ENCODE results near the gene KCNJ8. TPM values are rescaled to one million over a fixed set of nuclear protein-coding genes. Genes with fewer than 3 reads are reported as not detected.

KCNJ8 gene
- total and polyA plus RNA-seq, 7 donors = 0.60 to 20.3 (median 17.5) TPM; not detected in 1

DNA sequence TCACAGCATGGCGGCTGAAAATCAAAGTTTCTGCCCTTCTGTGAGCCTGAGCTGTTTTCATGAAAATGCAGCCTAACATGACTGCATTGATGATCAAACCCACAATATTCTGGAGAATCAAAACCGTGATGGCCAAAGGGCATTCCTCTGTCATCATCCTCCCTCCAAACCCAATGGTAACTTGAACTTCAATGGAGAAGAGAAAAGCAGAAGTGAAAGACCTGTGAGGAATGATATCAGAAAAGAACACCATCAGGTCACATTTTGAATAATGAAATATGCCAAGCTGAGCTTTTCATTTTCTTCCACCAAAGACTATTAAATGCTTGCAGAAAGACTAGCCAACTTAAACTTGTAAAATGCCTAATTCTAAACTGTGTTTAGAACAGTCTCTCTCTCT lies 8.1 kb downstream of the KCNJ8 start:
- Histone ChIP-seq H3K36me3 (peaks cover 0 to 27% (median 0%) of the 10 kb centered on the region in 4 donors), H3K4me3 (no peak overlapping the region), H3K27ac (no peak overlapping the region), H3K4me1 (peaks cover 0 to 8% (median under 1%) of the 10 kb centered on the region in 4 donors), H3K9me3 (no peaks in the 10 kb centered on the region), H3K27me3 (no peaks in the 10 kb centered on the region)
- intact Hi-C loops (cut with DNase I) = no loop called here
- DNase-seq = no peak
- TF ChIP-seq POLR2AphosphoS5 (IDR thresholded peaks at IDR 0.05) (no peak), EP300 (IDR thresholded peaks at IDR 0.05) (no peak), POLR2A (IDR thresholded peaks at IDR 0.05) (no peak)
- TF ChIP-seq, protein P1, sequence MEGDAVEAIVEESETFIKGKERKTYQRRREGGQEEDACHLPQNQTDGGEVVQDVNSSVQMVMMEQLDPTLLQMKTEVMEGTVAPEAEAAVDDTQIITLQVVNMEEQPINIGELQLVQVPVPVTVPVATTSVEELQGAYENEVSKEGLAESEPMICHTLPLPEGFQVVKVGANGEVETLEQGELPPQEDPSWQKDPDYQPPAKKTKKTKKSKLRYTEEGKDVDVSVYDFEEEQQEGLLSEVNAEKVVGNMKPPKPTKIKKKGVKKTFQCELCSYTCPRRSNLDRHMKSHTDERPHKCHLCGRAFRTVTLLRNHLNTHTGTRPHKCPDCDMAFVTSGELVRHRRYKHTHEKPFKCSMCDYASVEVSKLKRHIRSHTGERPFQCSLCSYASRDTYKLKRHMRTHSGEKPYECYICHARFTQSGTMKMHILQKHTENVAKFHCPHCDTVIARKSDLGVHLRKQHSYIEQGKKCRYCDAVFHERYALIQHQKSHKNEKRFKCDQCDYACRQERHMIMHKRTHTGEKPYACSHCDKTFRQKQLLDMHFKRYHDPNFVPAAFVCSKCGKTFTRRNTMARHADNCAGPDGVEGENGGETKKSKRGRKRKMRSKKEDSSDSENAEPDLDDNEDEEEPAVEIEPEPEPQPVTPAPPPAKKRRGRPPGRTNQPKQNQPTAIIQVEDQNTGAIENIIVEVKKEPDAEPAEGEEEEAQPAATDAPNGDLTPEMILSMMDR (IDR thresholded peaks at IDR 0.05) = no peak
- WGBS, 2 donors = 93 to 95% methylated on average over 2 of the region's 2 CpGs

DNA sequence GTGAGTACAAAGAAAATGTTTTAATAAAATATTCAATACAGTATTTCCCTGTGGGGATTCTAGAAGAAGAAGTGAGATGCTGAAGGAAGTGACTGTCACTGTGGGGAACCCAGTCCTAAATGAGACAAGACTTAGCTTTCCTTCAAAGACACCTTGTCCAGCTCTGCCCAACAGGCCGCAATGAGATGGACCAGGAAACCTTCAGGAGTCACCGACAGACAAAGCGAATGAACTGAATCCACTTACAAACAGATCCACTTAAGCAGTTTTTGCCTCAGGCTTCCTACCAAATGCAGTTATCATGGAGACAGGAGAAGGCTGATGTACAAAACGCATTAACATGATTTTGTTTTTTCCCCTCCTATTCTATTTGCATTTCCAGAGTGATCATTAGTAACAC lies 9.6 kb downstream of the KCNJ8 start:
- 96 to 97% methylated on average over 4 of the region's 4 CpGs for WGBS, 2 donors
- intact Hi-C loops (cut with DNase I) = no loop called here
- H3K4me3 ChIP-seq = no peak overlapping the region
- no peak for DNase-seq
- peaks cover 0 to 27% (median 0%) of the 10 kb centered on the region in 4 donors for H3K36me3 ChIP-seq
- no peaks in the 10 kb centered on the region for H3K9me3 ChIP-seq
- TF ChIP-seq EP300 (IDR thresholded peaks at IDR 0.05) (no peak), POLR2AphosphoS5 (IDR thresholded peaks at IDR 0.05) (no peak)
- no peaks in the 10 kb centered on the region for H3K4me1 ChIP-seq
- no peak overlapping the region for H3K27ac ChIP-seq
- H3K27me3 ChIP-seq = no peaks in the 10 kb centered on the region

DNA sequence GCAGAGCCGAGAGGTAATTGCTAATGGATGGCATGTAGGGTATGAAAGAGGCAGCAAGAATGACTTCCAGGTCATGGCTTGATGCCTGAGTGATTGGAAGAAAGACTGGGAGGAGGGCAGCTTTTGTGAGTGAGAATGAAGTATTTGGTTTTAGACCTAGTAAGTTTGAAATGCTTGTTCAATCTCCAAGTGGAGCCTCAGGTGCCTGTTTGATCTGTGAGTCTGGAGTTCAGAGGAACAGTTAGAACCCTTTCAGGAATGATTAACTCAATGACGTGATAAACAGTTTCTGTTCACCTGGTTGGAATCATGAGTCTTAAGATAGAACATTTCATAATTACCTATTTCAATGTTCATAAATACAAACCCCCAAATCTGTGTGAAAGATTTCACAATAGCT lies 10.4 kb downstream of the KCNJ8 start:
- H3K4me3 ChIP-seq = no peak overlapping the region
- WGBS, 2 donors = 21 to 64% methylated on average over 2 of the region's 2 CpGs
- H3K9me3 ChIP-seq = no peaks in the 10 kb centered on the region
- H3K4me1 ChIP-seq = no peaks in the 10 kb centered on the region
- TF ChIP-seq POLR2AphosphoS5 (IDR thresholded peaks at IDR 0.05) (no peak), EP300 (IDR thresholded peaks at IDR 0.05) (no peak), POLR2A (IDR thresholded peaks at IDR 0.05) (no peak)
- TF ChIP-seq, protein P1 (IDR thresholded peaks at IDR 0.05) = no peak
- DNase-seq = no peak
- no peaks in the 10 kb centered on the region for H3K27me3 ChIP-seq
- no peak overlapping the region for H3K27ac ChIP-seq
- peaks cover 0 to 27% (median 0%) of the 10 kb centered on the region in 4 donors for H3K36me3 ChIP-seq
- intact Hi-C loops (cut with DNase I) = no loop called here

GRCh38 chr12:21763531-21763930 lies 11.0 kb downstream of the KCNJ8 start:
- no peak for TF ChIP-seq POLR2AphosphoS5 (IDR thresholded peaks at IDR 0.05)
- TF ChIP-seq POLR2A (IDR thresholded peaks at IDR 0.05) = no peak
- TF ChIP-seq EP300 (IDR thresholded peaks at IDR 0.05) = no peak
- TF ChIP-seq, protein P1 (IDR thresholded peaks at IDR 0.05) = no peak
- no peak overlapping the region for H3K4me3 ChIP-seq
- no peak for DNase-seq
- H3K27ac ChIP-seq = no peak overlapping the region
- peaks cover 0 to 27% (median 0%) of the 10 kb centered on the region in 4 donors for H3K36me3 ChIP-seq
- no peaks in the 10 kb centered on the region for H3K27me3 ChIP-seq
- H3K9me3 ChIP-seq = no peaks in the 10 kb centered on the region
- 72 to 84% methylated on average over 2 of the region's 2 CpGs for WGBS, 2 donors
- H3K4me1 ChIP-seq = no peaks in the 10 kb centered on the region
- intact Hi-C loops (cut with DNase I) = no loop called here

DNA sequence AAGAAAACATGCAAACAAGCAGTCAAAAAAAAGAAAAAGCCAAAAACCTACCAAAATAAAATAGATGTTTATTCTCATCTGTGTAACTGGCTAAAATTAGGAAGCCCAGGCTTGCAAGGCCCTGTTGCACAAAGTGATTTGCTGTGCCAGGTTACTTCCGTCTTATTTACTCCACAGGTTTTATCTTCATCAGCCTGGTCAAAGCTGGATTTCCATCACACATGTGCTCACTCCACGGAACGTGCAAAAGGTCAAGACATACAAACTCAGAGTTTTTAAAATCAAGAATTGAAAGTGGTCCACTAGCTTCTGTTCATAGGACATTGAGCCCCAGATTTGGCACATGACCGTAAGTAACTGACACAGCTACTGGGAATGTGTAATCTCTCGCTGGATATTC lies 14.8 kb downstream of the KCNJ8 start:
- no peak overlapping the region for H3K27ac ChIP-seq
- no peaks in the 10 kb centered on the region for H3K27me3 ChIP-seq
- H3K4me1 ChIP-seq = no peaks in the 10 kb centered on the region
- no peaks in the 10 kb centered on the region for H3K9me3 ChIP-seq
- 93 to 95% methylated on average over 5 of the region's 5 CpGs for WGBS, 2 donors
- DNase-seq = no peak
- no peaks in the 10 kb centered on the region for H3K36me3 ChIP-seq
- H3K4me3 ChIP-seq = no peak overlapping the region
- intact Hi-C loops (cut with DNase I) = no loop called here
- no peak for TF ChIP-seq POLR2A (IDR thresholded peaks at IDR 0.05)
- no peak for TF ChIP-seq EP300 (IDR thresholded peaks at IDR 0.05)
- TF ChIP-seq POLR2AphosphoS5 (IDR thresholded peaks at IDR 0.05) = no peak
- TF ChIP-seq, protein P1 (IDR thresholded peaks at IDR 0.05) = no peak
